SK-N-SH (cell line): ENCODE results near the gene CPZ. TPM values are rescaled to one million over a fixed set of nuclear protein-coding genes. Genes with fewer than 3 reads are reported as not detected.

ENCODE experiments used
- CTCF ChIA-PET: fragments of 300-600, 350-600 bp; formaldehyde crosslinking; extraction: SDS; loops from one replicate; lab custom pipeline; 2021; lab: Yijun Ruan, JAX
- POLR2A ChIA-PET: fragments of 350-600 bp; sonication (Branson Sonifier 250); formaldehyde crosslinking; extraction: SDS; loops from one replicate; lab custom pipeline; 2020; ENCODE audit warnings: antibody characterized with exemption, inconsistent platforms; lab: Yijun Ruan, JAX
- DNase-seq: peaks from one replicate; pipeline ENCODE4 v3.0.0; 2012
- H2AFZ ChIP-seq: fragments of 200-600 bp; sonication (generic); 2 replicates; pipeline ENCODE4 v1.8.1; 2016; ENCODE audit warnings: antibody characterized with exemption, mild to moderate bottlenecking, low read depth
- H3F3A ChIP-seq: fragments of 200-600 bp; sonication (generic); replicated peaks from 2 replicates; pipeline ENCODE3; 2016; ENCODE audit warnings: antibody characterized with exemption, mild to moderate bottlenecking; ENCODE audit not compliant: insufficient read depth
- H3K27ac ChIP-seq, 2 experiments: fragments of 200-500 bp in 1 of 2; fragments of 200-600 bp in 1 of 2; sonication (Bioruptor generic) in 1 of 2; sonication (generic), shearing (Covaris generic) in 1 of 2; 2 replicates each; pipeline versions ENCODE4 v1.5.1 to v1.6.1; 2014 to 2016; ENCODE audit warnings: low read depth in 2 of 2, inconsistent platforms in 1 of 2, low read length in 1 of 2, mild to moderate bottlenecking in 1 of 2, mixed read lengths in 1 of 2
- H3K27me3 ChIP-seq: fragments of 200-600 bp; sonication (generic), shearing (Covaris generic); 2 replicates; pipeline ENCODE4 v1.6.1; 2016; ENCODE audit warnings: mixed run types; ENCODE audit not compliant: insufficient read depth
- H3K36me3 ChIP-seq, 2 experiments: fragments of 200-500 bp in 1 of 2; fragments of 200-600 bp in 1 of 2; sonication (Bioruptor generic) in 1 of 2; sonication (generic) in 1 of 2; replicated peaks in 1 of 2; 2 replicates each; pipeline versions ENCODE3 to v1.5.1; 2014 to 2016; ENCODE audit warnings: low read length in 1 of 2, mild to moderate bottlenecking in 1 of 2; ENCODE audit not compliant: insufficient read depth in 2 of 2, control insufficient read depth in 1 of 2
- H3K4me1 ChIP-seq, 2 experiments: fragments of 200-500 bp in 1 of 2; fragments of 200-600 bp in 1 of 2; sonication (Bioruptor generic) in 1 of 2; sonication (generic), shearing (Covaris generic) in 1 of 2; 2 replicates each; pipeline versions ENCODE4 v1.5.1 to v1.6.1; 2014 to 2016; ENCODE audit warnings: low read depth in 1 of 2, low read length in 1 of 2, mixed run types in 1 of 2; ENCODE audit not compliant: insufficient read depth in 2 of 2, control insufficient read depth in 1 of 2
- H3K4me2 ChIP-seq: fragments of 200-600 bp; sonication (generic), shearing (Covaris generic); 2 replicates; pipeline ENCODE4 v1.6.1; 2017; ENCODE audit warnings: mixed run types
- H3K4me3 ChIP-seq, 2 experiments: fragments of 200-500 bp in 1 of 2; fragments of 200-600 bp in 1 of 2; sonication (Bioruptor generic) in 1 of 2; sonication (generic), shearing (Covaris generic) in 1 of 2; 2 replicates each; pipeline versions ENCODE4 v1.5.1 to v1.8.1; 2014 to 2016; ENCODE audit warnings: low read depth in 2 of 2, inconsistent platforms in 1 of 2, low read length in 1 of 2, mild to moderate bottlenecking in 1 of 2, mixed read lengths in 1 of 2, moderate library complexity in 1 of 2
- H3K79me2 ChIP-seq: fragments of 200-600 bp; sonication (generic); 2 replicates; pipeline ENCODE4 v1.8.1; 2017; ENCODE audit warnings: mild to moderate bottlenecking; ENCODE audit not compliant: insufficient read depth
- H3K9ac ChIP-seq: fragments of 200-600 bp; sonication (generic); 2 replicates; pipeline ENCODE4 v1.6.1; 2017; ENCODE audit warnings: mixed run types
- H3K9me2 ChIP-seq: fragments of 200-600 bp; sonication (generic); 2 replicates; pipeline ENCODE4 v1.6.1; 2017; ENCODE audit warnings: mixed run types
- H3K9me3 ChIP-seq: fragments of 200-600 bp; sonication (generic); 2 replicates; pipeline ENCODE4 v1.6.1; 2017; ENCODE audit warnings: mixed run types, mild to moderate bottlenecking, moderate library complexity
- H4K20me1 ChIP-seq: fragments of 200-600 bp; sonication (generic); 2 replicates; pipeline ENCODE4 v1.6.1; 2017; ENCODE audit warnings: mild to moderate bottlenecking, mixed run types; ENCODE audit not compliant: insufficient read depth
- ELF1 ChIP-seq: IDR thresholded peaks from 2 replicates; pipeline ENCODE4 v1.4.0; 2012
- EP300 ChIP-seq, 2 experiments: IDR thresholded peaks; 2 replicates each; pipeline versions ENCODE4 v1.4.0 to v1.6.1; 2012; ENCODE audit warnings: borderline replicate concordance in 1 of 2, low read depth in 1 of 2, low read length in 1 of 2
- EZH2phosphoT487 ChIP-seq: fragments of 200-600 bp; sonication (generic); IDR thresholded peaks from 2 replicates; pipeline ENCODE4 v1.6.1; 2017; ENCODE audit warnings: low read depth, mixed run types, mild to moderate bottlenecking, antibody characterized with exemption, moderate library complexity, borderline replicate concordance
- FOSL2 ChIP-seq: IDR thresholded peaks from 2 replicates; pipeline ENCODE4 v1.4.0; 2012; ENCODE audit warnings: low read depth, mild to moderate bottlenecking, moderate library complexity, borderline replicate concordance
- FOXJ3 ChIP-seq: sonication (generic); formaldehyde crosslinking; IDR thresholded peaks from 2 replicates; pipeline ENCODE4 v1.5.1; 2020; ENCODE audit warnings: mild to moderate bottlenecking, missing genetic modification reagents
- GATA2 ChIP-seq: sonication (generic); formaldehyde crosslinking; IDR thresholded peaks from 2 replicates; pipeline ENCODE4 v1.5.0; 2020; ENCODE audit warnings: mild to moderate bottlenecking, missing genetic modification reagents
- MEF2A ChIP-seq: IDR thresholded peaks from 2 replicates; pipeline ENCODE4 v1.4.0; 2012; ENCODE audit warnings: low read depth, borderline replicate concordance
- NFIC ChIP-seq: IDR thresholded peaks from 2 replicates; pipeline ENCODE4 v1.4.0; 2012; ENCODE audit warnings: borderline replicate concordance
- POLR2AphosphoS5 ChIP-seq: IDR thresholded peaks from 2 replicates; pipeline ENCODE4 v1.6.1; 2012; ENCODE audit warnings: low read depth, low read length
- RCOR1 ChIP-seq: fragments of 150-350 bp; IDR thresholded peaks from 2 replicates; pipeline ENCODE4 v1.6.1; 2017; ENCODE audit warnings: antibody characterized with exemption, low read length
- REST ChIP-seq: IDR thresholded peaks from 2 replicates; pipeline ENCODE4 v1.6.1; 2012; ENCODE audit warnings: mild to moderate bottlenecking, low read depth, low read length, moderate library complexity
- RXRA ChIP-seq: IDR thresholded peaks from 2 replicates; pipeline ENCODE4 v1.4.0; 2012; ENCODE audit warnings: low read depth, mild to moderate bottlenecking, borderline replicate concordance
- YY1 ChIP-seq: IDR thresholded peaks from 2 replicates; pipeline ENCODE4 v1.4.0; 2012; ENCODE audit warnings: low read depth, mild to moderate bottlenecking
- WGBS: methylation state at CpG from one replicate; pipeline ENCODE4 v1.1.6; 2017; ENCODE audit warnings: low lambda C conversion rate; 5-methylcytosine and 5-hydroxymethylcytosine counted together
- polyA plus RNA-seq, 3 experiments: library from polyadenylated mRNA; depleted of rRNA; stranded (reverse); fragments of >200 nt; gene quantifications; 2 replicates each; pipeline ENCODE4 v1.2.3, GENCODE V29; 2012

The CPZ gene
- polyA plus RNA-seq, 1 of the 3 experiments (the other 2 are of a cell fraction): not detected

GRCh38 chr4:8578717-8579116 is 13.8 kb upstream of the CPZ start:
- Histone ChIP-seq H3K27me3 (no peaks in the 10 kb centered on the region; the same call in 1 of the 2 replicates), H3F3A (no peaks in the 10 kb centered on the region), H3K4me3 (no peak overlapping the region), H3K9me2 (no peaks in the 10 kb centered on the region), H3K9ac (no peak overlapping the region), H3K4me2 (no peak overlapping the region), H4K20me1 (no peaks in the 10 kb centered on the region), H3K9me3 (no peaks in the 10 kb centered on the region), H3K36me3 (no peaks in the 10 kb centered on the region), H3K79me2 (no peaks in the 10 kb centered on the region), H3K4me1 (peaks cover 0 to 4% of the 10 kb centered on the region in 2 experiments; a peak in 1 of 4 replicates), H3K27ac (no peak overlapping the region), H2AFZ (no peak overlapping the region)
- WGBS: 37% methylated on average over 3 of the region's 3 CpGs
- ChIA-PET CTCF (no interaction called here), POLR2A (no interaction called here)
- DNase-seq: no peak
- TF ChIP-seq MEF2A (no peak), NFIC (no peak), ELF1 (no peak)

GRCh38 chr4:8579526-8580320 is 12.8 kb upstream of the CPZ start:
- H3K9me2 ChIP-seq: no peaks in the 10 kb centered on the region
- TF ChIP-seq EP300 (IDR thresholded peaks at IDR 0.05; ENCODE audit: borderline replicate concordance in 1 of 2, low read depth in 1 of 2, low read length in 1 of 2): no peak
- TF ChIP-seq YY1: no peak
- no peak for TF ChIP-seq FOXJ3 (CRISPR knock-in tag)
- TF ChIP-seq RCOR1: no peak
- no peak for TF ChIP-seq POLR2AphosphoS5
- TF ChIP-seq GATA2 (CRISPR knock-in tag): no peak
- no peak for TF ChIP-seq RXRA
- TF ChIP-seq EZH2phosphoT487: no peak
- no peak for TF ChIP-seq REST
- TF ChIP-seq FOSL2: no peak
- TF ChIP-seq, all 33 proteins: peak for 0
- peaks cover 0 to 4% of the 10 kb centered on the region in 2 experiments; a peak in 1 of 4 replicates for H3K4me1 ChIP-seq
- DNase-seq: no peak
- WGBS: 8% methylated on average over 11 of the region's 12 CpGs
- H3K4me3 ChIP-seq: no peak overlapping the region
- H3K4me2 ChIP-seq: no peak overlapping the region
- H3K27ac ChIP-seq: no peak overlapping the region
- no peak overlapping the region for H2AFZ ChIP-seq
- H3K79me2 ChIP-seq: no peaks in the 10 kb centered on the region
- H3K9me3 ChIP-seq: no peaks in the 10 kb centered on the region
- CTCF ChIA-PET: interaction anchor here (0.7 to 0.9 kb wide), 2 partner anchors 10 to 28 kb away, joined by 3 read pairs; no protein-coding TSS in a partner anchor
- no peaks in the 10 kb centered on the region for H3F3A ChIP-seq
- H3K27me3 ChIP-seq: no peaks in the 10 kb centered on the region; the same call in 1 of the 2 replicates
- H3K9ac ChIP-seq: no peak overlapping the region
- H3K36me3 ChIP-seq: no peaks in the 10 kb centered on the region
- no peaks in the 10 kb centered on the region for H4K20me1 ChIP-seq
- POLR2A ChIA-PET: no interaction called here
